ENCODE measurements around the gene MTHFD2L.

DNA sequence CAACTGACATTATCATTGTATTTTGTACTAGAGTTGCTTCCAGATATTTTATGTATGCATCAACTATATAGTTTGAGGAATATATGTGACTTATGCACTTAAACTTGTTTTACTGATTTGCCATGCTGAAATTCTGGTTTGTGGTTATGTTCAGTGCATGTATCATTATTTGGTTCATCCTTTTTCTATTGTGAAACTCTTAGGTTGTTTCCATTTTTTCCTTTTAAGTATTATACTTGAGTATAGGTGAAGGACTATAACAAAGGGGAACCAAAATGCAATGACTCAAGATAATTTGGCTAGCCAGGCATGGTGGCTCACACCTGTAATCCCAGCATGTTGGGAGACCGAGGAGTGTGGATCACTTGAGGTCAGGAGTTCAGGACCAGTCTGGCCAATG, 129.2 kb downstream of the MTHFD2L start:
- TF ChIP-seq, protein P1, sequence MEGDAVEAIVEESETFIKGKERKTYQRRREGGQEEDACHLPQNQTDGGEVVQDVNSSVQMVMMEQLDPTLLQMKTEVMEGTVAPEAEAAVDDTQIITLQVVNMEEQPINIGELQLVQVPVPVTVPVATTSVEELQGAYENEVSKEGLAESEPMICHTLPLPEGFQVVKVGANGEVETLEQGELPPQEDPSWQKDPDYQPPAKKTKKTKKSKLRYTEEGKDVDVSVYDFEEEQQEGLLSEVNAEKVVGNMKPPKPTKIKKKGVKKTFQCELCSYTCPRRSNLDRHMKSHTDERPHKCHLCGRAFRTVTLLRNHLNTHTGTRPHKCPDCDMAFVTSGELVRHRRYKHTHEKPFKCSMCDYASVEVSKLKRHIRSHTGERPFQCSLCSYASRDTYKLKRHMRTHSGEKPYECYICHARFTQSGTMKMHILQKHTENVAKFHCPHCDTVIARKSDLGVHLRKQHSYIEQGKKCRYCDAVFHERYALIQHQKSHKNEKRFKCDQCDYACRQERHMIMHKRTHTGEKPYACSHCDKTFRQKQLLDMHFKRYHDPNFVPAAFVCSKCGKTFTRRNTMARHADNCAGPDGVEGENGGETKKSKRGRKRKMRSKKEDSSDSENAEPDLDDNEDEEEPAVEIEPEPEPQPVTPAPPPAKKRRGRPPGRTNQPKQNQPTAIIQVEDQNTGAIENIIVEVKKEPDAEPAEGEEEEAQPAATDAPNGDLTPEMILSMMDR (IDR thresholded peaks at IDR 0.05) = no peak
- no peak for TF ChIP-seq POLR2A (IDR thresholded peaks at IDR 0.05)
- TF ChIP-seq POLR2AphosphoS5 (IDR thresholded peaks at IDR 0.05; ENCODE audit: insufficient read depth in 1 of 2, low read depth in 1 of 2) = no peak
